GM23248 (cell line): ENCODE measurements around the gene LRP2BP. TPM values are rescaled to one million over a fixed set of nuclear protein-coding genes. Genes with fewer than 3 reads are reported as not detected.

ENCODE experiments used
- DNase-seq: peaks from one replicate; pipeline ENCODE4 v3.0.0-alpha.2; 2015
- H2AFZ ChIP-seq: fragments of 200-600 bp; sonication (generic); 2 replicates; pipeline ENCODE4 v1.6.1; 2016; ENCODE audit warnings: antibody characterized with exemption
- H3F3A ChIP-seq: fragments of 200-600 bp; sonication (generic); 2 replicates; pipeline ENCODE4 v1.6.1; 2016; ENCODE audit warnings: mild to moderate bottlenecking, antibody characterized with exemption, mixed run types; ENCODE audit not compliant: insufficient read depth
- H3K27ac ChIP-seq: fragments of 200-600 bp; sonication (generic); 2 replicates; pipeline ENCODE4 v1.5.1; 2016; ENCODE audit warnings: mild to moderate bottlenecking
- H3K27me3 ChIP-seq: fragments of 200-600 bp; sonication (generic); replicated peaks from 2 replicates; pipeline ENCODE4 v1.6.1; 2016; ENCODE audit warnings: mild to moderate bottlenecking; ENCODE audit not compliant: insufficient read depth
- H3K36me3 ChIP-seq: fragments of 200-600 bp; sonication (generic); 2 replicates; pipeline ENCODE4 v1.6.1; 2016; ENCODE audit warnings: low read depth, mild to moderate bottlenecking
- H3K4me1 ChIP-seq: fragments of 200-600 bp; sonication (generic); 2 replicates; pipeline ENCODE4 v1.6.1; 2016; ENCODE audit warnings: mild to moderate bottlenecking; ENCODE audit not compliant: insufficient read depth
- H3K4me2 ChIP-seq: fragments of 200-600 bp; sonication (generic); one replicate; pipeline ENCODE4 v1.6.1; 2016; ENCODE audit warnings: mild to moderate bottlenecking; ENCODE audit not compliant: unreplicated experiment
- H3K4me3 ChIP-seq: fragments of 200-600 bp; sonication (generic); 2 replicates; pipeline ENCODE4 v1.5.1; 2016; ENCODE audit warnings: mild to moderate bottlenecking
- H3K79me2 ChIP-seq: fragments of 200-600 bp; sonication (generic); 2 replicates; pipeline ENCODE4 v1.6.1; 2016; ENCODE audit warnings: mild to moderate bottlenecking; ENCODE audit not compliant: insufficient read depth
- H3K9ac ChIP-seq: fragments of 200-600 bp; sonication (generic); 2 replicates; pipeline ENCODE4 v1.6.1; 2016; ENCODE audit warnings: mild to moderate bottlenecking
- H3K9me2 ChIP-seq: fragments of 200-600 bp; sonication (generic); 2 replicates; pipeline ENCODE4 v1.6.1; 2016; ENCODE audit warnings: mixed run types, mild to moderate bottlenecking, moderate library complexity; ENCODE audit not compliant: insufficient read depth
- H3K9me3 ChIP-seq: fragments of 200-600 bp; sonication (generic); one replicate; pipeline ENCODE4 v1.6.1; 2017; ENCODE audit warnings: low read depth
- H4K20me1 ChIP-seq: fragments of 200-600 bp; sonication (generic); 2 replicates; pipeline ENCODE4 v1.6.0; 2016; ENCODE audit not compliant: insufficient read depth
- EZH2 ChIP-seq: fragments of 200-600 bp; sonication (generic); IDR thresholded peaks from 2 replicates; pipeline ENCODE4 v1.6.1; 2018; ENCODE audit warnings: antibody characterized with exemption, mild to moderate bottlenecking; ENCODE audit not compliant: insufficient read depth, poor library complexity, severe bottlenecking
- EZH2phosphoT487 ChIP-seq: fragments of 200-600 bp; sonication (generic); IDR thresholded peaks from 2 replicates; pipeline ENCODE4 v1.6.1; 2018; ENCODE audit warnings: antibody characterized with exemption, moderate library complexity, mild to moderate bottlenecking, low read depth; ENCODE audit not compliant: insufficient read depth
- WGBS, 2 experiments: methylation state at CpG; one replicate each; pipeline ENCODE4 v1.1.6; 2015 to 2017; ENCODE audit warnings: low lambda C conversion rate in 2 of 2, low coverage in 1 of 2; ENCODE audit errors: missing lambda C conversion rate in 2 of 2; 5-methylcytosine and 5-hydroxymethylcytosine counted together
- in situ Hi-C: fragments of 300-500 bp; cut with MboI; formaldehyde crosslinking; loops from 2 replicates; pipeline ENCODE4 v1.15.0; 2020
- polyA plus RNA-seq: library from polyadenylated mRNA; unstranded; fragments of >200 nt; fragmentation: Nextera tagmentation; extraction: Ambion mirVana; gene quantifications from 2 replicates; pipeline ENCODE4 v1.2.1, GENCODE V29; 2016
- total RNA-seq: library from RNA; depleted of rRNA; stranded (reverse); fragments of >200 nt; shearing (Covaris generic); gene quantifications from 2 replicates; pipeline ENCODE4 v1.2.3, GENCODE V29; 2014

LRP2BP gene
- total and polyA plus RNA-seq, 2 experiments from 2014 or later: 0.76 TPM; not detected in 1

GRCh38 chr4:185396724-185397385 lies 1.1 kb upstream of the LRP2BP start, which contains the start of gene ANKRD37:
Gene ANKRD37 (plus strand): TSS chr4:185396841. CDS start chr4:185396924, 83 bp downstream.
- Histone ChIP-seq H4K20me1 (no peaks in the 10 kb centered on the region), H3K27ac (peak within 1 kb of the TSS; percentile 81), H3K79me2 (no peaks in the 10 kb centered on the region; the same call in 1 of the 2 replicates), H3K9me3 (no peaks in the 10 kb centered on the region), H2AFZ (peak within 1 kb of the TSS; percentile 88), H3F3A (peaks cover 23% of the 10 kb centered on the region), H3K27me3 (no peaks in the 10 kb centered on the region), H3K9ac (peak within 1 kb of the TSS; percentile 84), H3K4me3 (peak within 1 kb of the TSS; percentile 93), H3K36me3 (peaks cover 24% of the 10 kb centered on the region; the same call in 1 of the 2 replicates), H3K9me2 (no peaks in the 10 kb centered on the region), H3K4me2 (peak within 1 kb of the TSS; percentile 98), H3K4me1 (peaks cover 27% of the 10 kb centered on the region)
- in situ Hi-C loops: no loop called here
- DNase-seq: peak; percentile 71
- no peak for TF ChIP-seq EZH2
- no peak for TF ChIP-seq EZH2phosphoT487
- 1 to 2% methylated on average over 38 of the region's 38 CpGs for WGBS, 2 experiments

- Histone ChIP-seq H3K9me2 (no peaks in the 10 kb centered on the region), H3F3A (peaks cover 23% of the 10 kb centered on the region), H3K4me2 (peak overlapping the region; percentile 98), H3K4me1 (peaks cover 27% of the 10 kb centered on the region), H3K36me3 (peaks cover 18% of the 10 kb centered on the region; the same call in 1 of the 2 replicates), H4K20me1 (no peaks in the 10 kb centered on the region), H3K9me3 (no peaks in the 10 kb centered on the region), H3K27me3 (no peaks in the 10 kb centered on the region), H3K4me3 (peak overlapping the region; percentile 93), H2AFZ (peak overlapping the region; percentile 88), H3K27ac (peak overlapping the region; percentile 81), H3K79me2 (no peaks in the 10 kb centered on the region; the same call in 1 of the 2 replicates), H3K9ac (peak overlapping the region; percentile 84)
- TF ChIP-seq EZH2: no peak
- no peak for TF ChIP-seq EZH2phosphoT487
- peak; percentile 99 for DNase-seq
- 2% methylated on average over 67 to 80 of the region's 98 CpGs for WGBS, 2 experiments
- in situ Hi-C loops: no loop called here
These were observed 416 bp upstream of the LRP2BP start for GRCh38 chr4:185395956-185396723.

DNA sequence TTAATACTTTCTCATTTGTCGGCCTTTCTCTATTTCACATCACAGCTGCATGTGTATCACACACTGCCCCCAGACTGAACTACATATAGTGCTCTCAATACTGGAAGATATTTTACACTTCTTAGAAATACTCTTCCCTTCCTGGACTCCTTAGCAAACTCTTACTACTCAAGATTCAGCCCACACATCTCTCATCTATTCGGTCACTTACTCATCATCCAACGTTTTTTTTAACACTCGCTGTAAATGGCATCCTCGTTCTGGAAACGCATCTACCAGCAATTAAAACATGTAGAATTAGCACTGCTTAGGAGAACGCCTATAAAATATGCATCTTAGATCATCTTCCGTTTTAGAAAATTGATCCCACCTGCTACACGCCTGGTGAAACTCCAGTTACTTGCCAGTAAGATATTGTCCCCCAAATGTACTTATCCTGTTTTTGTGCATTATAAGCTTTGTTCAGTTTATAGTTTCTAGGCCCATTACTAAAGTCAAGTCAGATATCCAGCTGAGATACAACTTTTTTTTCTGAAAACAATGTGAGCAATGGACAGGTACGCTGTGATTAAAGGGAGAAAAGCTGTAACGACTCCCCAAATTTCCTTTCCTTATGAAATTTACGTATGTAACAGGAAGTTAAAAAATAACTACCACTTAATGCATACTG lies 1.0 kb downstream of the LRP2BP start:
- Histone ChIP-seq H3K9me2 (no peaks in the 10 kb centered on the region), H3K4me2 (peak overlapping the region; percentile 98), H2AFZ (peak overlapping the region; percentile 82), H3K4me3 (peak overlapping the region; percentile 93), H3K79me2 (no peaks in the 10 kb centered on the region; the same call in 1 of the 2 replicates), H3K27ac (peak overlapping the region; percentile 81), H4K20me1 (no peaks in the 10 kb centered on the region), H3K4me1 (peaks cover 27% of the 10 kb centered on the region), H3K36me3 (peaks cover 6% of the 10 kb centered on the region; the same call in 1 of the 2 replicates), H3K9me3 (no peaks in the 10 kb centered on the region), H3F3A (peaks cover 23% of the 10 kb centered on the region), H3K9ac (peak overlapping the region; percentile 84), H3K27me3 (no peaks in the 10 kb centered on the region)
- in situ Hi-C loops: no loop called here
- TF ChIP-seq EZH2: no peak
- no peak for TF ChIP-seq EZH2phosphoT487
- DNase-seq: peak; percentile 73
- 22 to 24% methylated on average over 12 of the region's 12 CpGs for WGBS, 2 experiments

DNA sequence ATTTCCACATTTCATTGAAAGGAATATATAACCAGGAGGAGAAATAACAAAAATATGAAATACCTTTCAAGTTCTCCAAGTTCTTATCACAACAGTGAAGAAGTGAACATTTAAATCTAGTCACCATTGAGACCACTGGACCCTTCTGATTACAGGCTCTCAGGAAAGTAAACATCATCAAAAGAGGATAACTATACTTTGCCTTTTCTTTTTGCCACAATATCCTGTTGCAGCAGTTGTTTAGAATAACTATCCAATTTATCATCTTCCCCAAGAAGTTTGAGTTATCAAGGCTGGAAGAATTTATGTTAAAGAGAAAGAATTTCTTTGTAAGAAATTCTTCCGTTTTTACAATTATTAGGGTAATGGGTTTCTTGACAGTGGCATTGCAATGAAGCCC lies 3.6 kb downstream of the LRP2BP start:
- no peak for TF ChIP-seq EZH2phosphoT487
- no peak for TF ChIP-seq EZH2
- no peak overlapping the region for H2AFZ ChIP-seq
- H3K9me2 ChIP-seq: no peaks in the 10 kb centered on the region
- peaks cover 13% of the 10 kb centered on the region for H3K4me1 ChIP-seq
- H3F3A ChIP-seq: peaks cover 15% of the 10 kb centered on the region
- DNase-seq: no peak
- no peak overlapping the region for H3K4me3 ChIP-seq
- no peaks in the 10 kb centered on the region for H3K36me3 ChIP-seq
- no peak overlapping the region for H3K27ac ChIP-seq
- no peaks in the 10 kb centered on the region for H3K9me3 ChIP-seq
- no peak overlapping the region for H3K4me2 ChIP-seq
- in situ Hi-C loops: no loop called here
- no peaks in the 10 kb centered on the region for H3K79me2 ChIP-seq
- no peak overlapping the region for H3K9ac ChIP-seq
- WGBS, 2 experiments: 92 to 100% methylated on average over 1 of the region's 1 CpG
- no peaks in the 10 kb centered on the region for H3K27me3 ChIP-seq
- H4K20me1 ChIP-seq: no peaks in the 10 kb centered on the region
